MCF 10A (cell line): ENCODE measurements around the gene KANK4. TPM values are rescaled to one million over a fixed set of nuclear protein-coding genes. Genes with fewer than 3 reads are reported as not detected.

Source experiments
- BruUV-seq: library from RNA; stranded (reverse); fragments of 400-500 nt; replicated peaks from 2 replicates; lab custom pipeline; 2021; lab: Mats Ljungman, UMichigan
- CTCF ChIA-PET: fragments of 300-600 bp; sonication (Branson Sonifier 250); formaldehyde crosslinking; extraction: SDS; loops from one replicate; lab custom pipeline; 2021; ENCODE audit warnings: antibody characterized with exemption, inconsistent platforms; lab: Yijun Ruan, JAX
- POLR2A ChIA-PET: fragments of 300-600, 350-650 bp; sonication (Branson Sonifier 250); formaldehyde crosslinking; extraction: SDS; loops from one replicate; lab custom pipeline; 2020; ENCODE audit warnings: antibody characterized with exemption, inconsistent platforms; lab: Yijun Ruan, JAX
- DNase-seq: peaks from one replicate; pipeline ENCODE4 v3.0.0-alpha.2; 2018; ENCODE audit not compliant: unreplicated experiment
- H3K27ac Mint-ChIP-seq: one replicate; pipeline ENCODE4 v1.8.0; 2022; ENCODE audit warnings: mild to moderate bottlenecking, low read depth, mixed read lengths; ENCODE audit not compliant: unreplicated experiment
- H3K27me3 Mint-ChIP-seq: one replicate; pipeline ENCODE4 v1.8.0; 2022; ENCODE audit warnings: mixed read lengths; ENCODE audit not compliant: insufficient read depth, unreplicated experiment
- H3K36me3 Mint-ChIP-seq: one replicate; pipeline ENCODE4 v1.8.0; 2022; ENCODE audit warnings: mild to moderate bottlenecking, moderate library complexity, mixed read lengths; ENCODE audit not compliant: insufficient read depth, unreplicated experiment
- H3K4me1 Mint-ChIP-seq: one replicate; pipeline ENCODE4 v1.8.0; 2022; ENCODE audit warnings: mixed read lengths; ENCODE audit not compliant: insufficient read depth, unreplicated experiment
- H3K4me3 Mint-ChIP-seq: one replicate; pipeline ENCODE4 v1.8.0; 2022; ENCODE audit warnings: mild to moderate bottlenecking, moderate library complexity, mixed read lengths; ENCODE audit not compliant: unreplicated experiment
- H3K9me3 Mint-ChIP-seq: one replicate; pipeline ENCODE4 v1.8.0; 2022; ENCODE audit warnings: mixed read lengths; ENCODE audit not compliant: unreplicated experiment
- CTCF ChIP-seq: fragments of 200-600 bp; IDR thresholded peaks from one replicate; pipeline ENCODE4 v1.8.0; 2022; ENCODE audit warnings: antibody characterized with exemption, mild to moderate bottlenecking; ENCODE audit not compliant: unreplicated experiment
- intact Hi-C: fragments of 100-400 bp; cut with micrococcal nuclease; formaldehyde crosslinking; loops from 2 replicates; pipeline ENCODE4 v1.14.1; 2022
- total RNA-seq: library from RNA; stranded (reverse); gene quantifications from 2 replicates; pipeline ENCODE4 v1.2.3, GENCODE V29; 2022

The KANK4 gene
- total RNA-seq, 1 experiment from 2014 or later: 0.51 TPM

- no peak for TF ChIP-seq CTCF
- Mint-ChIP-seq H3K4me1 (peaks cover 27% of the 10 kb centered on the region), H3K9me3 (no peaks in the 10 kb centered on the region), H3K27me3 (no peaks in the 10 kb centered on the region), H3K36me3 (no peaks in the 10 kb centered on the region), H3K4me3 (no peak overlapping the region), H3K27ac (no peak overlapping the region)
- ChIA-PET POLR2A (no interaction called here), CTCF (interaction anchor here (0.6 to 4.5 kb wide), 2 partner anchors 53 to 221 kb away, joined by 3 to 21 read pairs; no protein-coding TSS in a partner anchor)
- intact Hi-C loops: no loop called here
- DNase-seq: peak; percentile 17
- BruUV-seq: no TSS peak
Observed at GRCh38 chr1:62228883-62229187, 90.4 kb downstream of the KANK4 start.

- H3K4me1 Mint-ChIP-seq: peaks cover 24% of the 10 kb centered on the region
- ChIA-PET POLR2A (no interaction called here), CTCF (interaction anchor here (4.5 kb wide), 1 partner anchor 53 kb away, joined by 21 read pairs; no protein-coding TSS in a partner anchor)
- no peak for TF ChIP-seq CTCF
- H3K27ac Mint-ChIP-seq: no peak overlapping the region
- no peak for DNase-seq
- no peak overlapping the region for H3K4me3 Mint-ChIP-seq
- BruUV-seq: no TSS peak
- intact Hi-C loops: no loop called here
- H3K9me3 Mint-ChIP-seq: no peaks in the 10 kb centered on the region
- H3K27me3 Mint-ChIP-seq: no peaks in the 10 kb centered on the region
- no peaks in the 10 kb centered on the region for H3K36me3 Mint-ChIP-seq
Observed at GRCh38 chr1:62228136-62228882, 90.9 kb downstream of the KANK4 start.

- intact Hi-C loops: no loop called here
- POLR2A ChIA-PET: no interaction called here
- H3K9me3 Mint-ChIP-seq: no peaks in the 10 kb centered on the region
- no peaks in the 10 kb centered on the region for H3K27me3 Mint-ChIP-seq
- peaks cover 24% of the 10 kb centered on the region for H3K4me1 Mint-ChIP-seq
- BruUV-seq: no TSS peak
- CTCF ChIA-PET: interaction anchor here (4.5 kb wide), 1 partner anchor 52 kb away, joined by 21 read pairs; no protein-coding TSS in a partner anchor
- H3K27ac Mint-ChIP-seq: no peak overlapping the region
- TF ChIP-seq CTCF: no peak
- DNase-seq: no peak
- H3K4me3 Mint-ChIP-seq: no peak overlapping the region
- no peaks in the 10 kb centered on the region for H3K36me3 Mint-ChIP-seq
Observed at GRCh38 chr1:62227496-62227895, 91.7 kb downstream of the KANK4 start.

GRCh38 chr1:62224182-62224581 lies 95.1 kb downstream of the KANK4 start:
- Mint-ChIP-seq H3K4me1 (peaks cover 4% of the 10 kb centered on the region), H3K27ac (no peak overlapping the region), H3K27me3 (no peaks in the 10 kb centered on the region), H3K9me3 (no peaks in the 10 kb centered on the region), H3K36me3 (no peaks in the 10 kb centered on the region), H3K4me3 (no peak overlapping the region)
- no peak for TF ChIP-seq CTCF
- no TSS peak for BruUV-seq
- intact Hi-C loops: no loop called here
- ChIA-PET CTCF (interaction anchor here (0.8 to 0.9 kb wide), 2 partner anchors 15 to 23 kb away, joined by 3 to 4 read pairs; no protein-coding TSS in a partner anchor), POLR2A (no interaction called here)
- no peak for DNase-seq
